ENCODE results near the gene OTULIN.

OTULIN gene

GRCh38 chr5:14744296-14745187 lies 80.0 kb downstream of the OTULIN start:
- no peak for DNase-seq

DNA sequence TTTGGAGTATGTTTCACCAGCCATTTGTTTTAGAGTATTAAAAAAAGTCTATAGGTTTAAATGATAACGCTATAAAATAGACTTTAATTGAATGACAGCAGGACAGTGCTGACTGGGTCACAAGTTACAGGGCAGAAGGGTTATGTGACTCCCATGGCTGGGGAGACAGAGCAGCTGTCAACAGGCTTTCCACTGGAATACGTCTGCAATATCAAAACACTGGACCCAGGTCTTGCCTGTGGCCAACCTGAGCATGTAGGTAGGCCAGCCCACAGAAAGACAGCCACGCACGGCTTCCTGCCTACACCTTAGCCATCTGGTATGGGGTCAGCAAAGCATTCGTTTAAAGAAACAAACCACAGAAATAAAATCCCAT lies 80.7 kb downstream of the OTULIN start:
- DNase-seq = no peak

DNA sequence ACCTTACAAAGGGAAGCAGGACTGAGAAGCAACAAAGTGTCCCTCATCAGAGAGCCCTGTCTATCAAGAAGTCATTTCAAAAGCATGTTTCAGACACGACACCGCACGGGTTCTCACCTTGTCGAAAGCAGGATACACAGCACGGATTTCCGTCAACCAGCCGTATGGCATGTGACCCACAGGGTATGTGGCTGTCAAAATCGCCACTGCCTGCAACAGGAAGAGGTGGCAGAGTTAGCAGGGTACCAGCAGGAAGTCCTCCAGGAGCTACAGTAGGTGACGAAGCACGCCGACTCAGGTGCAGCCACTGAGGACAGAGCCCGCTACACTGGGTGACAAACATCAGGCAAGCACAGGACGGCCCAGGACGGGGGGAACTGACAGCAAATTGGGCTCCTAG lies 81.2 kb downstream of the OTULIN start:
- no peak for DNase-seq

- no peak for DNase-seq
These were observed 83.8 kb downstream of the OTULIN start for GRCh38 chr5:14748180-14748900.

Data from NCI-H2029 (cell line).